Stimulated activated CD4-positive, alpha-beta T cell treated with anti-CD3 and anti-CD28 coated beads, Interleukin-12 subunit alpha, Interleukin-12 subunit beta, amount 100 ng/mL, for 24 hours (primary cell): Measurements from ENCODE around the gene CDKAL1.
"Not testable (repeated sequence)": the region's sequence is repeated elsewhere in the genome, so short reads cannot be mapped to it uniquely, and the experiment has no call there.

ENCODE experiments used
- DNase-seq, 2 experiments: peaks; one replicate each; pipeline ENCODE4 v3.0.0-alpha.2; 2020; ENCODE audit warnings: low read depth in 2 of 2

CDKAL1 gene

DNA sequence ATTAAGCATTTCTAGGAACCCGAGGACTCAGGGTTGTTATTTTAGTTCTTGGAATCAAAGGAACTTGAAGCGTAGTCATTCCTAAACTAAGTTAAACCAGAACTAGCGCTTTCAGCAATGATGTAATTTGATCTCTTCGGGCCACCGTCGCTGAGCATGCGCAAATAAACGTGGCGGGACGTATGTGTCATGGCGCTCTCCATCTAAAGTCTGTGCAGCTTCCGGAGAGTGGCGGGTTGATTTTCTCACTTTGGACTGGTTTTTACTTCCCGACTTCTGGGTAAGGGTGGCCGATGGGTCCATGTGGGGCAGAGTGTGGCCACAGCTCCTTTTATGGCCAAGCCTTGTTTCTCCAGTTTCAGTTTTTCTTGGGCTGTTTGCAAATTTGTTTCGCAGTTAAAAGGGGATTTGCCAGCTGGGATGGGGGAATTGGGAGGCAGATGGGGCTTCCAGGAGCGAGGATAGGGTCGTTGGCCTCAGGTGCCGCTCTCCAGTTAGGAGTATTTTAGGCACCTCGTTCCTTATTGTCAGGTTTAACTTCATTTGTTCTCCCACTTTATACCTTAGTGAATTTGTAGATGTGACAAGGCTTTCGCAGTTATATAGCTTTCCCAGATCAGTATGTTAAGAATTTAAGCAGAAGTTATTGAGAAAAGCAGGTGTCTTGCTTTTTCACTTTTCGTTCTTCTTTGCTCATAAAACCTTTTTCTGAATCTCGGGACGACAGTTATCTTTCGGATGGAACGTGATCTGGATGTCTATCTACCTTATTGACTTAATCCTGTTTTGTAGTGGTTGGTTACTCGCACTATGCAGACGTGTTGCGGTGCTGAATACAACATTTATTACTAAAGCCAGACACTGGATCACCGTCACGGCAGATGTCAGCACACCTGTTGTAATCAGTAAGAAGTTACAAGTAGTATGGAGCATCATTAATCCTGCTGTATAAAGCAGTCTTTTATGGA lies at the start of gene CDKAL1:
TSS of gene CDKAL1 (plus strand) at position 163 of the 968 bp plus-strand sequence. CDS start 11,894 bp downstream, outside the sequence.
- DNase-seq = peak; percentile 78 to 85

DNA sequence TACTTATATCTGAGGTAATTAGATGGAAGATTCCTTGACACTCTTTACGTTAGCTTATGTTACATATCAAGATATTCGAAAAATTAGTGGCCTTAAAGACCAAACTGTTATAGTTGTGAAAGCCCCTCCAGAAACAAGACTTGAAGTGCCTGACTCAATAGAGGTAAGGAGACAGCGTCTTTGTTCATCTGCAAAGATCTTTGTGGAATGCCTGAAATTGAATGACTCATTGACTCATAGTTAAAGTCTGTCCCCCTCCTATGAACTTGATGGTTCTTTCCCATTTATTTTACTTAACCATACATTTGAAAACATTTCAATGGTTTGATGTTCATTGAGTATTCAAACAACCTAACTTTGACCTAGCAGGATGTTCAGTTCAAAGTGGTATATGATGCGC lies 47.6 kb upstream of the CDKAL1 start:
- no peak for DNase-seq

DNA sequence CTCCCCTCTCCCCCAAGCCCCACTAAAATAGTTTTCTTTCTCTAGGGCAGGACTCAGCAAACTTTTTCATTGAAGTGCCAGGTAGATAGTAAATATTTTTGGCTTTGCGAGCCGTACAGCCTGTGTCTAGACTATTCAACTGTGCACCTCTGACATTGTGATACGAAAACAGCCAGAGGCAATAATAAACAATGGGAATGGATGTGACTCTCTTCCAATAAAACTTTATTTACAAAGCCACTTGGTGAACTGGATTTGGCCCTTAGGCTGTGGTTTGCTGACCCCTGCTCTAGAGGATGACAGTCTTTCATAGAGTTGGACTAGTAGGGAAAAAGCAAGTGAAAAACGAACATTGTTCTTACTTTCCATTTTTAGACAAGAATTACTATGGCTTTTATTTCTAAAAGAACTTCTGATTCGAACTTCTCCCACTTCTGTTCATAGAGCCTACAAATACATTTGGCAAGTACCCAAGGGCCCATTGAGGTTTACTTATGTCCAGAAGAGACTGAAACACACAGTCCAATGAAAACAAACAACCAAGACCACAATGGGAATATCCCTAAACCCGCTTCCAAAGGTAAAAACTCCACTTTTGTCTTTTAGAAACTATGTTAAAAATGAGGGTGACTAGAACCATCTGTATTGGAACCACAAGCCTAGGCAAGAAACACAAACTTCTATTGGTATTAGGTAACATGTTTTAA lies 46.4 kb upstream of the CDKAL1 start:
- DNase-seq = no peak

DNA sequence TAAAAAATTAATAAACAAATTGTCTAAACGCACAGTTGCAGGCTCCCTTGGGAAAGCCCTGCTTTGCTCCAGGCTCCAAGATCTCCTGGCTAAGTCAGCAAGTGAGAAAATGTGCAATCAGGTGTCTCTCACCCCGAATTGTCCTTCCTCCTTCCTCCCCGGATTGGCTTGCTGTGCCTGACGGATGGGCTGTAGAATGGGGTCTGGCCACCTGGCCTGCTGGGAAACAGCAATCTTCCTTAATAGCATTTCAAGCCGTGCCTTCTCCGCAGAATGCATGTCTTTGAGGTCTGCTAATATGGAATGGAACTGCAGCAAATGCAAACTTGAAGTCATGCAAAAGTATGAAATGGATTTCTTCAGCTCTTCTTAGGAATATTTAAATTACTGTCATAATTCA lies 43.7 kb upstream of the CDKAL1 start:
- DNase-seq = no peak

DNA sequence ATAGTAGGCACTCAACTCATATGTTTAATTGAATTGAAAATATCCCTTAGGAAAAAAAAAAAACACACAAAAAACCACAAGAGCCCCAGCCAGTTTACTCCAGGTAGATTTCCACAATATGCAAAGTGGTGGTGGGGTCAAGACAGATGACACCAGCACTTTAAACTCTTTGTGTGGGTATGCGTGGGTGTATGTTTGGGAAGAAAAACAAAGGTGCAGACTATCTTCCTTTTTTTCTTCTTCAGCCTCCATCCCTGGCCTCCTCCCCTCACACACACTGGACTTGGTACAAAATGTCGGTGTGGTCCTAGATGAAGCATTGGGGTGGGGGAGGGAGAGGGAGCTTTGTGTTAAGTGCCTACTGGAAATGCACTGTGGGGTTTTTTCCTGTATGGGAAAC lies 42.2 kb upstream of the CDKAL1 start:
- DNase-seq = no peak

DNA sequence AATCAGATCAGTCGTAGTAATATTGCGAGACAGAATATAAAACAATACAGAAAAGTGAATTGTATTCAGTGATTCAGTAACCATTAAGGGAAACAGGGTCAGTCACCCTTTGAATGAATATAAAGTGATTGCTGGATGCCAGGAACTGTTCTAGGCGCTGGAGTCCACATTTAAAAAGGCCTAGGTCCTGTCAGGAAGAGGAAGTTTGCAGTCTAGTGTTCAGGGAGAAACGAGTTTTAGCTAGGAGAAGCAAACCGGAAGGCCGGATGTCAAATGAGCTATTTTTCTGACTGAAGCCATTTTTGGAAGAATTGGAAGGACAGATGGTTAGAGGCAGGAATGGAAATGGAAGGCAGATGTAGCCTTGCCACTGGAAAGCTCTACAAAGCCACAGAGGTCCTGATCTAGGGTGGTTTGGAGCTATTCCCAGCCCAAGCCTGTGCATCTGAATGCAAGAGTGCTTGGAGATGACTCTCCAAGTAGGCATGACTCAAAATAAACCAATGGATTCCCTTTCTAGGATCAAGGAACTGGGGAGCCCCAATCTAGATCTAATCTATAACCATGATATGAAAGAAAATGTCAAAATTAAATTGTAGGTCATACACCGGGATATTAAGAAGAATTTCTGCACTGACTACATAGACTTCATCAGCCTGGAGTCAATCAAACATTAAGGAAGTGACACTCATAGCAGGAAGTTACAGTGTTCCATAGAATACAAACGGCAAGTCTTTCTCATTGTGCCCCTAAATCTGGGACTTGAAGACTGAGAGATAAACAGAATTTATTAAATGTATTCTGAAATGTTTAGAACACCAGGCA lies 36.8 kb upstream of the CDKAL1 start:
- no peak for DNase-seq

DNA sequence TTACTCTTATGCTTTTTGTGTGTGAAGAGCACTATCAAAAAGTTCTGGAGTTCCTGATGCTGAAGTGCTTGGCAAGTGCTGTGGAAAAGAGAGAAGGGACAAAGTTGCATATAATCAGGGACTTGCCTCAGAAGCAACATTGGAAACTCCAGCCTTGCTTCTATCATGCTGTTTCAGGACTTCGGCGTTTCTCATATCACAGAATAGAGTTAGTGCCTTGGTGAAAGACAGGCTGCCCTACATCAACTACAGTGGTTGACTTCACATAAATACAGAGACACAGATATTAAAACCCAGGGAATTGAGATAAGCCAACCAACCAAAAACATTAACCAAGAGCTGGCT lies 36.2 kb upstream of the CDKAL1 start:
- no peak for DNase-seq

DNA sequence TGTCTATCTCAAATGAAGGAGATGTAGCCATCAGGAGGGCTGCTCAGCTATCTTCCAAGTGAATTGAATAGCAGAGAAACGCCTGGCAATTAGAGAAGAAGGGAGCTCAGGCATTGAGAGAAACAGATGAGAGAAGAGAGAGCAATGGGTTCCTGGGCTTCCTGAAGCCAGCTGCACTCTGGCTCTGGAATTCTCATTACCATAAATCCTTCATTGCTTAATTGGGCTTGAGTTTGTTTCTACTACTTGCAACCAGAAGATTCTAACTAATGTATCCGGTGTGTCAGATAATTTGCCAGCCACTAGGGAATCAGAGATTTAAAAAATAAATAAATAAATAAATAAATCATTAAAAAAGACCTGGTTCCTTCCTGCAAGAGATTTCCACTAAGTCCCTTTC lies 25.0 kb upstream of the CDKAL1 start:
- DNase-seq = no peak

DNA sequence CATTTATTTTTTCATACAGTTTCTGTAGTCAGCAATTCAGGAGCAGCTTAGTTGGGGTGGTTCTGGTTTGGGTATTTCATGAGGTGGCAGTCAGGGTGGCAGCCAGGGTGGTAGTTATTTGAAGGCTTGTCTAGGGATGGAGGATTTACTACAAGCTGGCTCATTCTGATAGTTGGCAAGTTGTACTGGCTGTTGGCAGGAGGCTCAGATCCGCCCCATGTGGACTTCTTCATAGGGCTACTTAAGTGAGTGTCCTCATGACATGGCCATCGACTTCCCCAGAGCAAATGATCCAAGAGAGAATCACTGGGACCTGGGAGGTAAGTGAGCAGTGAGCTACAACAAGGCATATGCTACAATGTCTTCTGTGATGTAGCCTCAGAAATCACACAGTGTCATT lies 22.4 kb upstream of the CDKAL1 start:
- no peak for DNase-seq

DNA sequence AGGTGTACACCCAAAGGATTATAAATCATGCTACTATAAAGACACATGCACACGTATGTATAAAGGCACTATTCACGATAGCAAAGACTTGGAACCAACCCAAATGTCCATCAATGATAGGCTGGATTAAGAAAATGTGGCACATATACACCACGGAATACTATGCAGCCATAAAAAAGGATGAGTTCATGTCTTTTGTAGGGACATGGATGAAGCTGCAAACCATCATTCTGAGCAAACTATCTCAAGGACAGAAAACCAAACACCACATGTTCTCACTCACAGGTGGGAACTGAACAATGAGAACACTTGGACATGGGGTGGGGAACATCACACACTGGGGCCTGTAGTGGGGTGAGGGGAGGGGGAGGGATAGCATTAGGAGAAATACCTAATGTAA lies 9.0 kb upstream of the CDKAL1 start:
- DNase-seq = not testable (repeated sequence)

DNA sequence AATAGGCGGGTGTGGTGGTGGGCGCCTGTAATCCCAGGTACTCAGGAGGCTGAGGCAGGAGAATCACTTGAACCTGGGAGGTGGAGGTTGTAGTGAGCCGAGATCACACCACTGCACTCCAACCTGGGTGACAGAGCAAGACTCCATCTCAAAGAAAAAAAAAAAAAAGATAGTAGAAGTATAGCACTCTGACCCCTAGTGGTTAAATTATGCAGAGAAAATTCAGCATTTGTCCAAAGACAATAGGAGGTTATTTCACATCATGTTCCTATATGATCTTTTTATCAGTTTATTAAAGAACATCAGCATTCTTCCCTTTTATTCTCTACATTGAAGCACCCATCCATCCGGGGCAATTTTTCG lies 5.2 kb upstream of the CDKAL1 start:
- not testable (repeated sequence) for DNase-seq

DNA sequence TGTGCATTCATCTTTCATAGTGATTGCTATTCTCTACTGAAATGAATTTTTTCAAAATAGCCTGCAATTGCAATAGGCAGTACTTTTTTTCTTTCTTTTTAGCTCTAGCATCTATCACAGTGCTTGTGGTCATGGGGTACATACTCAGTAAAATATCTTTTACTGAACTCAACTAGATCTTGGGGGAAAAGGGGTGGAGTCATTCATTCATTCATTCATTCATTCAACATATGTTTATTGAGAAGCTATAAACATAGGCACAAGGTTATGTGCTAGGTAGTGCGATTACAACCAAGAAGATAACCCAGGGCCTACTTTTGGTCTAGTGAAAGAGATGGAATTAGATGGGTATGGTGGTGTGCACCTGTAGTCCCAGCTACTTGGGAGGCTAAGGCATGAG lies 1.4 kb upstream of the CDKAL1 start:
- DNase-seq = no peak

DNA sequence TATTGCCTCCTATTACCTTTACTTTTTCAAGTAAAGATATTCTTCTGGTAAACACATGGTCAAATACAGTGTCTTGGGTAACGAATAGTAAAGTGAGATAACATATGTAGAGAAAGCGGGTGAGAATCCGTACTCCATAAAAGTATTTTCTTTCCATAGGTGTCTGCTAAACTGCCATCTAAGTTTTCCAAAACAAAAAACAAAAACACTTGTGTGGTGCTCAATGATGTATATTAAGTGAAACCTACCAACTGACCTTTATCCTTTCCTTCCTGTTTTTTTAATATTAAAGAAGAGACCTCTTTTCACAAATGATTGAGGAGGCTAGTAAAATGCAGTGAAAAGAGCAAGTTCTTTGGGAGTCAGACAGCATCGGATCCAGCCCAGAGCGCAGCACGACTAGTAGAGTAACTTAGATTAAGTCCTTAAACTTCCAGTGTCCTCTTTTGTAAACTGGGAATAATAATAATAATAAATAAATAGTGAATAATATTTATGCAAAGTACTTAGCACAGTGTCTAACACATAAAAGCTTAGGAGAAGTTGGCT lies 437 bp upstream of the CDKAL1 start:
- DNase-seq = no peak

DNA sequence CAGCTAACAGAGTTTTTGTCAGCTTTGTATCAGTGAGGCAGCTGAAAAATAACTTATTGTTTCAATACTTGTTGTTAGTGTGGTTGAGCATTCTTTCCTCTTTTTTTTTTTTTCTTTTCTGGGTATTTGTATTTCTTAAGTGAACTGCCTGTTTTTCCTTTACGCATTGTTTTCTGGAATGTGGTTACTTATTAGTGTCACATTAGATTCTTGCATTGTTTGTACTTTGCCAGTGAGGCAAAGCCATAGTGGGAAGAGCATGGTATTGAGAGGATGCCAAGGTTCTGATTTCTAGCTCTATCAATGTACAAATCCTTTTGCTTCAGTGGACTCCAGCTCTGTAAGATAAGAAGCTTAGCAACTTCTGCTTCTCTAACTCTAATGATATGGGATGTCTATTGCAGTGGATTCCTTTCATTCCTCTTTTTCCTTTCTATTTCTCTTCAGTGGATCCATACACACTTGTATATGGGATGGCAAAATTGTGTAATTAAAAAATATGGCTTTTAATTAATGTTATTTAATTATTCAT lies 3.9 kb downstream of the CDKAL1 start:
- no peak for DNase-seq

DNA sequence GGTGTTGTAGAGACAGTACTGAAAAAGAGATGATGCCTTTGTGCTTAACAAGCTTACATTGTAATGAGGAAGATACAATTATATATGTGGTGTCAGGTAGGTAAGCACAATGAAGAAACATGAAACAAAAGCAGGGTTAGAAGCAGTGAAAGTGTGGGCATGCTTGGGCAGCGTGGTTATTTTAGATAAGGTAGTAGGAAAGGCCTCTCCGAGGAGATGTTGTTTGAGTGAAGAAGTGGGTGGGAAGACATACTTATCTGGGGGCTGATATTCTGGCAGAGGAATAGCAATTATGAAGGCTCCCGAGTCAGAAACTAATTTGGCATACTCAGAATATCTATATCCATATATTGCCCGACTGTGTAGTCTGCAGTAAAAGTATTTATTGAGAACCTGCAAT lies 4.7 kb downstream of the CDKAL1 start:
- DNase-seq = no peak

DNA sequence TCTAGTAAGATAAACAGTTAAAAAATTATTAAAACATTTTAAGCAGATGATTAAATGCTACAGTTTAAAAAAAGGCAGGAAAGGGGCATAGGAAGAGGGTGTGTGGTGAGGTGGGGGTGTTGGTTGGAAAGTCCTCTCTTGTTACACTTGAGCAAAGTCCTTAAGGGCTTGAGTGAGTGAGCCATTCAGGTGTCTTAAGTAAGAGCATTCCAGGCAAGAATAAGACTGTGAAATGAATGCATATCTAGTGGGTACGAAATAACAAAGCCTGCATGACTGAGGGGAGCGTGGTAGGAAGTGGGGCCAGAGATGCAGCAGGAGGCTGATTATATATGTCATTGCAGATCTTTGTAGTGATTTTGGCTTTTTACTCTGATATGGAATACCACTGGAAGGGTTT lies 5.1 kb downstream of the CDKAL1 start:
- DNase-seq = no peak

DNA sequence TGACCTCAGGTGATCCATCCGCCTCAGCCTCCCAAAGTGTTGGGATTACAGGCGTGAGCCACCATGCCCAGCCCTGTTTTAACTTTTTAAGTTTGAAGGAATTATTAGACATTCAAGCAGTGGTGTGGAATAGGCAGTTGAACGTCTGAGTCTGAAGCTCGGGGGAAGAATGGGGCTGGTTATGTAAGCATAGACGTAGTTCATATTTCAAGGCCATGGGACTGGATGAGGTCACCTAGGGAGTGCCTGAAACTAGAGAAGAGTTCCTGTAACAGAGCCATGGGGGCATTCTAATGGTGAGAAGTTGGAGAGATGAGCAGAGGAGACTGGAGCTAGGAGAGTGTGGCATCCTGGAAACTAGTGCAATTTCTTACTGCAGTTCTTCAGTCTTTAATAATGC lies 6.4 kb downstream of the CDKAL1 start:
- DNase-seq = no peak

DNA sequence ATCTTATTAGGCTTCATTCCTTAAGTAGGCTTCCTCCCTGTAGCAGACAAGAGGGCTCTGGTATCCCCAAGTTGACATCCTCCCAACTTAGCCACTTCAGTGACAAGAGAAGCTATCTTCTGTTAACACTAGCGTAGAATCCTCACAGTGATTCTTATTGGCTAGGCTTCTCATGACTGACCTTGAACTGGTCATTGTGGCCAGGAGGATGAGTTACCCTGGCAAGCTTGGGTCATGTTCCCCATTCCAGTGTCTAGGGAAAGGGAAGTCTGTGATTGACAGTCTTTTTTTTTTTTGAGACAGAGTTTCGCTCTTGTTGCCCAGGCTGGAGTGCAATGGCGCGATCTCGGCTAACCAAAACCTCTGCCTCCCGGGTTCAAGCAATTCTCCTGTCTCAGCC lies 7.1 kb downstream of the CDKAL1 start:
- DNase-seq = no peak

DNA sequence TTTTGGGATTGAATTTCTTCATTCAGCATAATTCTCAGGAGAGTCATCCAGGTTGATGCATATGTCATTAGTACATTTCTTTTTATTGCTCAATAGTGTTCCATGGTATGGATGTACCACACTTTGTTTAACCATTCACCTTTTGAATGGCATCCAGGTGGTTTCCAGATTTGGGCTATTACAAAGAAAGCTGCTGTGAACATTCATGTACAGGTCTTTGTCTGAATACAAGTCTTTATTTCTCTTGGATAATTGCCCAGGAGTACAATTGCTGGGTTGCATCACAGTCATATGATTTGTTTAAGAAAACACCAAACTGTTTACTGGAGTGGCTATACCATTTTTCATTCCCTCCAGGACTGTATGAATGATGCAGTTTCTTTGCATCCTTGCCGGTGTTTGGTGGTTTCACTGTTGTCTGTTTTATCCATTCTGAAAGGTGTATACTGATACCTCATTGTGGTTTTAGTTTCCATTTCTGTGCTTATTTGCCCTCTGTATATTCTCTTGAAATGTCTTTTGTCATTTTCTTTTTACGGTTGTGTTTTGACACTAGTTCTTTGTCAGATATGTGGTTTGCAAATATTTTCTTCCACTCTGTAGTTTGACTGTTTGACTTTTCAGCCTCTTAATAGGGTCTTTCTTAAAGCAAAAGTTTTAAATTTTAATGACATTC lies 8.8 kb downstream of the CDKAL1 start:
- DNase-seq = no peak

DNA sequence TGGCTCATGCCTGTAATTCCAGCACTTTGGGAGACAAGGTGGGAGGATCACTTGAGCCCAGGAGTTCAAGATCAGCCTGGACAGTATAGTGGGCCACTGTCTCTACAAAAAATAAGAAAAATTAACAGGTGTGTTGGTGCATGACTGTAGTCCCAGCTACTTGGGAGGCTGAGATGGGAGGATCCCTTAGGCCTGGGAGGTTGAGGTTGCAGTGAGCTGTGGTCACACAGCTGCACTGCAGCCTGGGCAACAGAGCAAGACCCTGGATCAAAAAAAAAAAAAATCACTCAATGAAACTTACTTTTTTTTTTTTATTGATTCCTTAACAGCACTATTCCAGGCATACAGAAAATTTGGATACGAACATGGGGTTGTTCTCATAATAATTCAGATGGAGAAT lies 14.0 kb downstream of the CDKAL1 start:
- DNase-seq = no peak

DNA sequence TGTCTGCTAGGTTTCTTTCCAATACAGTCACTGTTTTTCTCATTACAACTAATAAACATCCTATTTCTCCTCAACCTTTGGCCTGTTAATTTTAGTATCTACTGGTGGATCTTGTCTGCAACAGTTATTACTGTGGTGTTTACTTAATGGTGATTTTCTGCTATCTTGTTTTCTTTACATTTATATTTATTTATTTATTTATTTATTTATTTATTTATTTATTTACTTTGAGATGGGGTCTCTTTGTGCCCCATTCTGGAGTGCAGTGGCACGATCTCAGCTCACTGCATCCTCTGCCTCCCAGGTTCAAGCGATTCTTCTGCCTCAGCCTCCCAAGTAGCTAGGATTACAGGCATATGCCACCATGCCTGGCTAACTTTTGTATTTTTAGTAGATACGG lies 15.1 kb downstream of the CDKAL1 start:
- not testable (repeated sequence) for DNase-seq
